ENCODE results near the gene SLC39A6. TPM values are rescaled to one million over a fixed set of nuclear protein-coding genes. Genes with fewer than 3 reads are reported as not detected.
"Not testable (repeated sequence)": the region's sequence is repeated elsewhere in the genome, so short reads cannot be mapped to it uniquely, and the experiment has no call there.

SLC39A6 gene
- total RNA-seq, 1 experiment from 2014 or later: 20.3 TPM

DNA sequence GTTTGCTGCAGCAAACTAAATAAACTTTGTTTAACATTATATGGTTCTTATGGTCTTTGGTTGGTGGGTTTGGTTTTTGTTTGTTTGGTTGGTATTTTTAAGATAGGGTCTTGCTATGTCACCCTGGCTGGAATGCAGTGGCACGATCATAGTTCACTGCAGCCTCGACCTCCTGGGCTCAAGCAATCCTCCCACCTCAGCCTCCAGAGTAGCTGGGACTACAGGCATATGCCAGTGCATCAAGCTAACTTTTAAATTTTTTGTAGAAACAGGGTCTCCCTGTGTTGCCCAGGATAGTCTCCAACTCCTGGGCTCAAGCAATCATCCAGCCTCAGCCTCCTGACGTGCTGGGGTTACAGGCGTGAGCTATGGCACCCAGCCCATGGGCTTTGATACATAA lies 54.7 kb downstream of the SLC39A6 start:
- no peaks in the 10 kb centered on the region for H3K27me3 ChIP-seq (ENCODE audit: insufficient read depth, low read depth)
- H3K27ac ChIP-seq: no peak overlapping the region
- peaks cover 5% of the 10 kb centered on the region; the same call in 1 of the 2 replicates for H3F3A ChIP-seq (ENCODE audit: insufficient read depth, low read depth)
- POLR2A ChIA-PET (ENCODE audit: unreplicated experiment): no interaction called here
- no peaks in the 10 kb centered on the region for H3K79me2 ChIP-seq (ENCODE audit: low read depth)
- H3K4me3 ChIP-seq: no peak overlapping the region
- H3K9me2 ChIP-seq (ENCODE audit: insufficient read depth): no peaks in the 10 kb centered on the region; the same call in 1 of the 2 replicates
- H2AFZ ChIP-seq: no peak overlapping the region
- no peak for DNase-seq
- TF ChIP-seq EZH2 (IDR thresholded peaks at IDR 0.05; ENCODE audit: low read depth): no peak
- TF ChIP-seq CTCF (conservative IDR thresholded peaks at IDR 0.05): no peak
- H3K9me3 ChIP-seq (ENCODE audit: insufficient read depth, low read depth): no peaks in the 10 kb centered on the region
- CTCF ChIA-PET: interaction anchor here (0.7 kb wide), 1 partner anchor 499 kb away, joined by 8 read pairs; no protein-coding TSS in a partner anchor
- intact Hi-C loops (cut with micrococcal nuclease; ENCODE audit: unreplicated experiment): no loop called here
- H3K36me3 ChIP-seq (ENCODE audit: low read depth): no peaks in the 10 kb centered on the region
- H3K4me1 ChIP-seq (replicated peaks; ENCODE audit: insufficient read depth): peaks cover 10% of the 10 kb centered on the region
- no peak overlapping the region for H3K4me2 ChIP-seq
- H4K20me1 ChIP-seq (ENCODE audit: insufficient read depth): no peaks in the 10 kb centered on the region
- BruUV-seq (replicated peaks): no TSS peak

GRCh38 chr18:36073676-36074075 lies 55.5 kb downstream of the SLC39A6 start:
- ChIA-PET CTCF (interaction anchor here (0.7 kb wide), 1 partner anchor 500 kb away, joined by 8 read pairs; no protein-coding TSS in a partner anchor), POLR2A (ENCODE audit: unreplicated experiment) (no interaction called here)
- intact Hi-C loops (cut with micrococcal nuclease; ENCODE audit: unreplicated experiment): no loop called here
- Histone ChIP-seq H3K4me1 (replicated peaks; ENCODE audit: insufficient read depth) (peaks cover 10% of the 10 kb centered on the region), H3K79me2 (ENCODE audit: low read depth) (no peaks in the 10 kb centered on the region), H3K9me3 (ENCODE audit: insufficient read depth, low read depth) (no peaks in the 10 kb centered on the region), H3K9me2 (ENCODE audit: insufficient read depth) (no peaks in the 10 kb centered on the region; the same call in 1 of the 2 replicates), H3K36me3 (ENCODE audit: low read depth) (no peaks in the 10 kb centered on the region), H2AFZ (no peak overlapping the region), H3F3A (ENCODE audit: insufficient read depth, low read depth) (peaks cover 5% of the 10 kb centered on the region; the same call in 1 of the 2 replicates), H4K20me1 (ENCODE audit: insufficient read depth) (no peaks in the 10 kb centered on the region), H3K27me3 (ENCODE audit: insufficient read depth, low read depth) (no peaks in the 10 kb centered on the region), H3K4me2 (no peak overlapping the region), H3K27ac (no peak overlapping the region), H3K4me3 (no peak overlapping the region)
- DNase-seq: no peak
- no TSS peak for BruUV-seq (replicated peaks)
- no peak for TF ChIP-seq CTCF (conservative IDR thresholded peaks at IDR 0.05)
- TF ChIP-seq EZH2 (IDR thresholded peaks at IDR 0.05; ENCODE audit: low read depth): no peak

DNA sequence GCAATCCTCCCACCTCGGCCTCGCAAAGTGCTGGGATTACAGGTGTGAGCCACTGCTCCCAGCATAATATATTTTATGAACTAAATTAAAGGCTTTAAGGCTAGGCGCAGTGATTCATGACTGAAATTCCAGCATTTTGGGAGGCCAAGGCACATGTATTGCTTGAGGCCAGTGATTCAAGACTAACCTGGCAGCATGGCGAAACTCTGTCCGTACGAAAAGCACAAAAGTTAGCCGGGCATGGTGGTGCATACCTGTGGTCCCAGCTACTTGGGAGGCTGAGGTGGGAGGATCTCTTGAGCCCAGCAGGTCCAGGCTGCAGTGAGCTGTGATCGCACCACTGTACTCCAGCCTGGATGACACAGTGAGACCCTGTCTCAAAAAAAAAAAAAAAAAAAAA lies 56.7 kb downstream of the SLC39A6 start:
- POLR2A ChIA-PET (ENCODE audit: unreplicated experiment); DNase-seq; H4K20me1 ChIP-seq (ENCODE audit: insufficient read depth); H3K4me2 ChIP-seq; BruUV-seq (replicated peaks); H3K27me3 ChIP-seq (ENCODE audit: insufficient read depth, low read depth); H3K9me2 ChIP-seq (ENCODE audit: insufficient read depth); CTCF ChIA-PET; H3K9me3 ChIP-seq (ENCODE audit: insufficient read depth, low read depth); H3F3A ChIP-seq (ENCODE audit: insufficient read depth, low read depth); intact Hi-C loops (cut with micrococcal nuclease; ENCODE audit: unreplicated experiment); H3K27ac ChIP-seq; H3K4me3 ChIP-seq; H3K36me3 ChIP-seq (ENCODE audit: low read depth); H2AFZ ChIP-seq; H3K79me2 ChIP-seq (ENCODE audit: low read depth): not testable (repeated sequence)
- peaks cover 10% of the 10 kb centered on the region for H3K4me1 ChIP-seq (replicated peaks; ENCODE audit: insufficient read depth)

Data from PC-9 (cell line).